GM12864 (cell line): ENCODE measurements around the gene FBXL3.

ENCODE experiments used
- DNase-seq: peaks from one replicate; pipeline ENCODE4 v3.0.0-alpha.2; 2011; ENCODE audit warnings: low read depth
- H3K4me3 ChIP-seq: 2 replicates; pipeline ENCODE4 v1.5.1; 2011; ENCODE audit warnings: mild to moderate bottlenecking, low read depth, low read length, control low read depth
- CTCF ChIP-seq: IDR thresholded peaks from 2 replicates; pipeline ENCODE4 v1.5.1; 2011; ENCODE audit warnings: low read depth, mild to moderate bottlenecking, moderate library complexity, low read length, control low read depth, inconsistent platforms; ENCODE audit errors: missing control alignments

Gene FBXL3

DNA sequence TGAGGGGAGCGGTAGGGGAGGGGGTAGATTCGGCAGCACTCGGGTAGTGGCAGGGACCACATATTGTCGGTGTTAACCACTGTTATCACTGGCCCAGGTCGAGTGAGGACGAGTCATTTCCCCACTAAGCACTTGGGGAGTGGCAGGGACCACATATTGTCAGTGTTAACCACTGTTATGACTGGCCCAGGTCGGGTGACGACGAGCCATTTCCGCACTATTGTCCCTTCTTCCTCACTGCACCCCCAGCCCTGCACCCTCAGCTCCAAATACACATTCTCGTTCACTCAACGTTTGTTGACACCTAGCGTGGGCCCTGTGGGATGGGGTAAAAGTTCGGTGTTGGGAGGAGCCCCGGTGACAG lies 35.5 kb downstream of the FBXL3 start:
- no peak for TF ChIP-seq CTCF
- peak overlapping the region; percentile 61 for H3K4me3 ChIP-seq
- DNase-seq = no peak

GRCh38 chr13:76983676-76984075 lies 43.3 kb downstream of the FBXL3 start:
- no peak overlapping the region for H3K4me3 ChIP-seq
- DNase-seq = no peak
- no peak for TF ChIP-seq CTCF

DNA sequence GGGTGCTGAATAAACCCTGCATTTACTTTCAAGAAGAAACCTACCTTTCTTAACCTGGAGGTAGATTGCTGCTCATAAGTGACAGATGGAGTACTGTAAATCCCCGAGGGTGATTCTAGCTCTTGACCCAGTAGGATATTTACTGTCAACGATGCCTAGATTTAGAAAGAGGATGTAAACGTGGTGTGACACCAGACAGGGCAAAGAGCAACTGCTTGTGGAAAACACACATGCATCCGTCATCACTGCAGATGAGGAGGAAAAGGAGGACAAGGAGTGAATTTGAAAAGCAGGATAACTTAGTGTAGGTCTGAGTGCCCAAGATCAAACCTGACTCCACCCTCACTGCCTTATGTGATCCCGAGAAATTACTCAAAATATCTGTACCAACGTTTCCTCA lies 44.9 kb downstream of the FBXL3 start:
- no peak for DNase-seq
- no peak overlapping the region for H3K4me3 ChIP-seq
- TF ChIP-seq CTCF = no peak

GRCh38 chr13:76980075-76980718 lies 46.8 kb downstream of the FBXL3 start:
- DNase-seq = no peak
- no peak overlapping the region for H3K4me3 ChIP-seq

GRCh38 chr13:76976929-76977328 lies 50.0 kb downstream of the FBXL3 start:
- TF ChIP-seq CTCF = no peak
- no peak for DNase-seq
- H3K4me3 ChIP-seq = no peak overlapping the region

More at GRCh38 chr13:76980075-76980718, 46.8 kb downstream of the FBXL3 start:
- TF ChIP-seq CTCF = peak; percentile 95

DNA sequence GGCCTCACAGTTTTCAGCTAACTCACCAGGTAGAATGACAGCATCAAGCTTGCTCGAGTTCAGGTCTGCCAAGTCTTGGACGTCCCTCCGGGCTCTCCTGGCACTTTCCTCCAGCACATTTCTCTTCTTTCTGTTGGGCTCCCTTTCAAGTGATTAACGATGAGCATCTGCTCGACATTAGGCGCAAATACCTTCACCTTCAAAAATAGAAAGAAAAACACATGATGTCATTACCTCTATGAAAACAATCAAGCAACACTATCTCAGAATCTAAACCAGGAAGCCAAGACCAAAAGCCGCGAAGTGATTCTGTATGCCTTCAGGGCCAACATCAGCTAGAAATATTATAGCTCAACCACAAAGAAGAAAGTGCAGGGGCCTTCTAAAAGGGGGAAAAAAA lies 50.5 kb downstream of the FBXL3 start:
- no peak for TF ChIP-seq CTCF
- no peak for DNase-seq
- no peak overlapping the region for H3K4me3 ChIP-seq

DNA sequence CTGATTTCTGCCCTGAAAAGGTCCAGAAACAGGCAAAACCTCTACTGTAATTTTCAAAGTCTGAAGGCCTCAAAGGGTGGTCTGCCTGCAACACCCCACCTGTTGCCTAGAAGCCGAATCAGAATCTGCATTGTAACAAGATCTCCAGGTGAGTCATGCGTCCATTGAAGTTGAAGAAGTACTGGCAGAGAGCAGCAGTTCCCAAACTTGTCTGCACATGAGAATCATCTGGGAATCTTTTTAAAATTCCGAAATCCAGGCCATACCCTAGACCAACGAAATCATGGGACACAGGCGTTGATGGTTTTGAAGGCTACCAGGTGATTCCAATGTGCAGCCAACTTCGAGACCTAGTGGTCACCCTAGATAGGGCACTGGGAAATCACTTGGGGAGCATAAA lies 51.1 kb downstream of the FBXL3 start:
- no peak overlapping the region for H3K4me3 ChIP-seq
- no peak for TF ChIP-seq CTCF
- no peak for DNase-seq
